ENCODE results near the gene GRPEL1.

Gene GRPEL1

DNA sequence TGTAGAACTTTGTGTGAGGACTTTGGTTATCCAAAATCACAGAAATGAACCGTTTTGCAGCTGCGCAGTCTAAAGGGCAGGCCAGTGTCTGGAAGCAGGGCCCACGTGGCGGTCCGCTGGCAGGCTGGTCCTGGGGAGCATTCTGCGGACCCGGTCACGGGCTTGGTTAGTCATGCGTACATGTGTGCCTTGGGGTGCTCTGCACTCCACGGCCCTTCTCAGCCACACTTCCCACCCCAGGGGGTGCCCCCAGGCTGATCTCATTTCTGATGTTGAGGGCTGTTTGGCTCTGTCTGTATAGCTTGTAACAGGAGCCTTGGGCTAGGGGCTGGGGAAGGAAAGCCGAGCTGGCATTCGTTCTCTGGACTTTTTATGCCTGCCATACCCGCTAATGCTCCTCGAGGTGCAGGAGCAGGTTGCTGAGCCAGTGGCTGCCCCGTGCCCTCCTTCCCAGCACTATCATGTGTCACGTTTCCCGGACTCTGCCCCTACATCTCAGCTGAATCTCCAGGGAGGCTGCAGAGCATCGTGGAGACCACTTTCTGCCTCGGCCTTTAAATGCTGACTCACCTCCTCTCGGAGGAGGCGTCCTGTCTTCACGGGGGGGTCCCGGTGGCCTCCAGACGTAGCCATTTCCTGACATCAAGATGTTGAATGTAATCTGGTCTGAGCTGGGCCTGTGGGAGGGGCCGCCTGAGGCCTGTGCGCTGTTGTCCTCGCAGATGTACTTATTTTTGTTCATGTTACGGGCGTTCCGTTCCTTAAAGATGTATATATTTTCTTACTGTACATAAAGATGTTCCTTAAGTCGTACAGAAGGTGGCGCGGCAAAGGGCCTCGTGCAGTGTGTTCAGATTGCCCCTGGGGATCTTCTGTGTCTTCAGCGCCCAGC is 36.1 kb downstream of the GRPEL1 start:
- TF ChIP-seq POLR2AphosphoS5 (IDR thresholded peaks at IDR 0.05; ENCODE audit: low read depth, low read length) (no peak), REST (IDR thresholded peaks at IDR 0.05; ENCODE audit: insufficient read depth in 1 of 2, low read depth in 2 of 2, low read length in 2 of 2) (no peak), SIN3A (IDR thresholded peaks at IDR 0.05; ENCODE audit: borderline replicate concordance, insufficient read depth, low read length) (no peak), FOXP2 (optimal IDR thresholded peaks at IDR 0.05; ENCODE audit: borderline replicate concordance, extremely low read depth, extremely low read length, insufficient read depth) (no peak), TAF1 (IDR thresholded peaks at IDR 0.05; ENCODE audit: borderline replicate concordance, insufficient read depth, low read length) (no peak)

DNA sequence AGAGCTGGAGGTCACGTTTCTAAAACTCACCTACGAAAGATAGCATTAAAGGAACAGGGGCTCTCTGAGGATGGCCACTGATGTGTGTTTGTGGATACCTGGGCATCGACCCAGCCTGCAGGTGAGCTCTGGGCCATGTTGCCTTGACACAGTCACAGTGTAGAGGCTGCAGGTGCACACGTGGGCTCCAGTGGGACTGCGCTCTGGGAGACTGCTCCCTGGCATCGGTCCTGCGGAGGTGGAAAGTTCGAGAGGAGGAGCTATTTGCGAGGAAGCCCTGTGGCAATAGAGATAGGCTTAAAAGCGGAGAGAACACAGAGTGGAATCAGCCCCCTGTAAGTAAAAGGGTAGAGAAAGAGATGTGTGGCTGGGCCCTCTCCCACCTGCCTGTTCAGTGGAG is 37.0 kb downstream of the GRPEL1 start:
- TF ChIP-seq REST (IDR thresholded peaks at IDR 0.05; ENCODE audit: insufficient read depth in 1 of 2, low read depth in 2 of 2, low read length in 2 of 2) (no peak), POLR2AphosphoS5 (IDR thresholded peaks at IDR 0.05; ENCODE audit: low read depth, low read length) (no peak), FOXP2 (optimal IDR thresholded peaks at IDR 0.05; ENCODE audit: borderline replicate concordance, extremely low read depth, extremely low read length, insufficient read depth) (no peak), TAF1 (IDR thresholded peaks at IDR 0.05; ENCODE audit: borderline replicate concordance, insufficient read depth, low read length) (no peak), SIN3A (IDR thresholded peaks at IDR 0.05; ENCODE audit: borderline replicate concordance, insufficient read depth, low read length) (no peak)

- no peak for TF ChIP-seq REST (IDR thresholded peaks at IDR 0.05; ENCODE audit: insufficient read depth in 1 of 2, low read depth in 2 of 2, low read length in 2 of 2)
- TF ChIP-seq SIN3A (IDR thresholded peaks at IDR 0.05; ENCODE audit: borderline replicate concordance, insufficient read depth, low read length) = no peak
- no peak for TF ChIP-seq POLR2AphosphoS5 (IDR thresholded peaks at IDR 0.05; ENCODE audit: low read depth, low read length)
- no peak for TF ChIP-seq TAF1 (IDR thresholded peaks at IDR 0.05; ENCODE audit: borderline replicate concordance, insufficient read depth, low read length)
- TF ChIP-seq FOXP2 (optimal IDR thresholded peaks at IDR 0.05; ENCODE audit: borderline replicate concordance, extremely low read depth, extremely low read length, insufficient read depth) = no peak
Measured at GRCh38 chr4:7029921-7030320, 37.9 kb downstream of the GRPEL1 start.

- TF ChIP-seq FOXP2 (optimal IDR thresholded peaks at IDR 0.05; ENCODE audit: borderline replicate concordance, extremely low read depth, extremely low read length, insufficient read depth) (no peak), POLR2AphosphoS5 (IDR thresholded peaks at IDR 0.05; ENCODE audit: low read depth, low read length) (no peak), REST (IDR thresholded peaks at IDR 0.05; ENCODE audit: insufficient read depth in 1 of 2, low read depth in 2 of 2, low read length in 2 of 2) (no peak), TAF1 (IDR thresholded peaks at IDR 0.05; ENCODE audit: borderline replicate concordance, insufficient read depth, low read length) (no peak), SIN3A (IDR thresholded peaks at IDR 0.05; ENCODE audit: borderline replicate concordance, insufficient read depth, low read length) (no peak)
Measured at GRCh38 chr4:7029212-7029611, 38.7 kb downstream of the GRPEL1 start.
